IMR-90 (cell line): ENCODE measurements around the gene CXCL6. TPM values are rescaled to one million over a fixed set of nuclear protein-coding genes. Genes with fewer than 3 reads are reported as not detected.

Experiments used
- ATAC-seq: fragments of 200-7000 bp; cut with Tn5 transposase; 2 replicates; pipeline ENCODE4 v1.9.1; 2020; ENCODE audit warnings: low read depth, mild to moderate bottlenecking, moderate library complexity
- BruUV-seq: library from RNA; stranded (reverse); fragments of 400-500 nt; replicated peaks from 2 replicates; lab custom pipeline; 2021; lab: Mats Ljungman, UMichigan
- CTCF ChIA-PET: fragments of 300-600 bp; formaldehyde crosslinking; extraction: SDS; loops from one replicate; lab custom pipeline; 2021; ENCODE audit warnings: antibody characterized with exemption; lab: Yijun Ruan, JAX
- POLR2A ChIA-PET: fragments of 300-600 bp; sonication (Branson Sonifier 250); formaldehyde crosslinking; loops from one replicate; lab custom pipeline; 2022; ENCODE audit warnings: antibody characterized with exemption; ENCODE audit not compliant: unreplicated experiment; lab: Charles Lee
- DNase-seq: peaks from one replicate; pipeline ENCODE4 v3.0.0; 2013
- H2AFZ ChIP-seq: replicated peaks from 2 replicates; pipeline ENCODE3; 2013; ENCODE audit warnings: low read length, mild to moderate bottlenecking; ENCODE audit not compliant: poor library complexity
- H2AK5ac ChIP-seq: 2 replicates; pipeline ENCODE4 v1.6.1; 2013; ENCODE audit warnings: low read depth, low read length, inconsistent platforms
- H2AK9ac ChIP-seq: replicated peaks from 2 replicates; pipeline ENCODE3; 2013; ENCODE audit warnings: mild to moderate bottlenecking, low read depth, low read length, moderate library complexity; ENCODE audit not compliant: poor library complexity
- H2BK120ac ChIP-seq: 2 replicates; pipeline ENCODE4 v1.6.1; 2013; ENCODE audit warnings: low read depth, low read length, inconsistent platforms
- H2BK15ac ChIP-seq: 3 replicates; pipeline ENCODE4 v1.6.1; 2013; ENCODE audit warnings: low read depth, low read length, inconsistent platforms
- H2BK20ac ChIP-seq: 2 replicates; pipeline ENCODE4 v1.6.1; 2013; ENCODE audit warnings: low read depth, mild to moderate bottlenecking, inconsistent platforms, low read length, moderate library complexity
- H2BK5ac ChIP-seq: 2 replicates; pipeline ENCODE4 v1.6.1; 2013; ENCODE audit warnings: mild to moderate bottlenecking, low read depth, low read length, inconsistent platforms; ENCODE audit not compliant: poor library complexity, severe bottlenecking
- H3K14ac ChIP-seq: replicated peaks from 2 replicates; pipeline ENCODE4 v1.6.1; 2013; ENCODE audit warnings: low read depth, low read length, inconsistent platforms
- H3K18ac ChIP-seq: 2 replicates; pipeline ENCODE4 v1.6.1; 2013; ENCODE audit warnings: low read depth, low read length, control low read depth
- H3K23ac ChIP-seq: 2 replicates; pipeline ENCODE4 v1.6.1; 2013; ENCODE audit warnings: low read depth, low read length, inconsistent platforms
- H3K27ac ChIP-seq: 2 replicates; pipeline ENCODE4 v1.5.1; 2013; ENCODE audit warnings: mild to moderate bottlenecking, control low read depth, low read length; ENCODE audit not compliant: insufficient read depth
- H3K27me3 ChIP-seq: 2 replicates; pipeline ENCODE4 v1.6.1; 2013; ENCODE audit warnings: low read length; ENCODE audit not compliant: control insufficient read depth, insufficient read depth
- H3K36me3 ChIP-seq: 2 replicates; pipeline ENCODE4 v1.6.1; 2013; ENCODE audit warnings: low read length, mixed read lengths; ENCODE audit not compliant: control insufficient read depth, insufficient read depth
- H3K4ac ChIP-seq: 2 replicates; pipeline ENCODE4 v1.6.1; 2013; ENCODE audit warnings: low read depth, low read length, inconsistent platforms
- H3K4me1 ChIP-seq: 2 replicates; pipeline ENCODE4 v1.6.1; 2013; ENCODE audit warnings: low read length, mixed read lengths; ENCODE audit not compliant: control insufficient read depth, insufficient read depth
- H3K4me2 ChIP-seq: 2 replicates; pipeline ENCODE4 v1.6.1; 2013; ENCODE audit warnings: low read depth, mild to moderate bottlenecking, control low read depth, low read length, moderate library complexity
- H3K4me3 ChIP-seq: 2 replicates; pipeline ENCODE4 v1.5.1; 2013; ENCODE audit warnings: low read depth, mild to moderate bottlenecking, control low read depth, low read length, moderate library complexity; ENCODE audit not compliant: insufficient read depth
- H3K56ac ChIP-seq: 2 replicates; pipeline ENCODE4 v1.6.1; 2013; ENCODE audit warnings: low read length, inconsistent platforms; ENCODE audit not compliant: insufficient read depth; ENCODE audit errors: extremely low read depth
- H3K79me1 ChIP-seq, 2 experiments: 2 replicates each; pipeline ENCODE4 v1.6.1; 2013; ENCODE audit warnings: low read length in 2 of 2, inconsistent platforms in 1 of 2, low read depth in 1 of 2
- H3K9ac ChIP-seq: 2 replicates; pipeline ENCODE4 v1.6.1; 2013; ENCODE audit warnings: low read depth, low read length, control low read depth
- H3K9me1 ChIP-seq: 2 replicates; pipeline ENCODE4 v1.6.1; 2013; ENCODE audit warnings: low read length, inconsistent platforms; ENCODE audit not compliant: insufficient read depth
- H3K9me3 ChIP-seq: 2 replicates; pipeline ENCODE4 v1.6.1; 2013; ENCODE audit warnings: low read length; ENCODE audit not compliant: control insufficient read depth, insufficient read depth
- H4K20me1 ChIP-seq: 2 replicates; pipeline ENCODE4 v1.6.1; 2013; ENCODE audit warnings: low read length, inconsistent platforms; ENCODE audit not compliant: insufficient read depth
- H4K5ac ChIP-seq: 2 replicates; pipeline ENCODE4 v1.6.1; 2013; ENCODE audit warnings: mild to moderate bottlenecking, low read depth, low read length, control low read depth
- H4K8ac ChIP-seq, 2 experiments: 2 replicates each; pipeline ENCODE4 v1.6.1; 2013; ENCODE audit warnings: low read depth in 2 of 2, low read length in 2 of 2, control low read depth in 1 of 2, inconsistent platforms in 1 of 2
- H4K91ac ChIP-seq: 2 replicates; pipeline ENCODE4 v1.6.1; 2013; ENCODE audit warnings: low read depth, low read length, inconsistent platforms; ENCODE audit not compliant: insufficient read depth
- RAD21 ChIP-seq: IDR thresholded peaks from 2 replicates; pipeline ENCODE4 v1.6.1; 2012; ENCODE audit warnings: low read length, improper control_type of control experiment
- WGBS, 2 experiments: methylation state at CpG; one replicate each; pipeline versions ENCODE4 v1.1.5 to v1.1.7; 2013; ENCODE audit warnings: missing lambda C conversion rate in 2 of 2; ENCODE audit not compliant: insufficient read length in 1 of 2; ENCODE audit errors: extremely low coverage in 2 of 2; 5-methylcytosine and 5-hydroxymethylcytosine counted together
- dilution Hi-C: fragments of 300-500 bp; cut with HindIII; formaldehyde crosslinking; loops from one replicate; pipeline ENCODE4 v1.14.3; 2018; ENCODE audit warnings: low sequenced_read_pairs; ENCODE audit not compliant: unreplicated experiment
- in situ Hi-C: fragments of 300-500 bp; cut with MboI; formaldehyde crosslinking; loops from 3 replicates; pipeline ENCODE4 v1.14.3; 2019; ENCODE audit warnings: low sequenced_read_pairs, inconsistent platforms, mixed read lengths
- intact Hi-C: fragments of 100-400 bp; cut with micrococcal nuclease; formaldehyde crosslinking; loops from 2 replicates; pipeline ENCODE4 v1.10.0; 2022
- polyA plus RNA-seq, 3 experiments: library from polyadenylated mRNA; depleted of rRNA; stranded (reverse); fragments of >200 nt; gene quantifications; 2 replicates each; pipeline ENCODE4 v1.2.3, GENCODE V29; 2012; ENCODE audit warnings: low replicate concordance in 1 of 3
- total RNA-seq: library from RNA; depleted of rRNA; stranded (reverse); fragments of >200 nt; gene quantifications from 2 replicates; pipeline ENCODE4 v1.2.3, GENCODE V29; 2012

CXCL6 gene
- total and polyA plus RNA-seq, 2 of the 4 experiments (the other 2 are of a cell fraction) = not detected

DNA sequence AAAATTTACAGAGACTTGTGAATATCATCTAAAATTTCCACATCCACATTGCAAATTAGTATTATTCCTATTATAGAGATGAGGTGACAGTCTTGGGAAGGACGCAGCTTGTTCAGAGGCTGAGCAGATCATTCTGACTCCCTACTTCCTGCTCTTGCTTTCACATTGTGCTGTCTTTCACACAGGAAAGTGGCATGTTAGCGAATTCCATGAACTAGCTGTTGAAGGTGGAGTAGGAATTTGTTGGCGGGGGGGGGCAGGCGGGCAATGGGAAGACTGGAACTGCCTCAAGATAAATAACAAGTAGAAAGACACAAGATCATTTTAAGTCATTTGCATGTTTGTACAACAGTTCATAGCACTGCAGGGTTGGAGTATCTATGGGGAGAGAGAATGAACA, 18.9 kb downstream of the CXCL6 start:
- Histone ChIP-seq H2BK5ac (no peak overlapping the region), H2BK15ac (no peak overlapping the region), H2BK120ac (no peak overlapping the region), H3K4me1 (peaks cover 3% of the 10 kb centered on the region; the same call in 1 of the 2 replicates), H3K36me3 (no peaks in the 10 kb centered on the region), H3K18ac (no peak overlapping the region), H3K9me1 (no peaks in the 10 kb centered on the region), H2AK5ac (no peak overlapping the region), H3K4me3 (no peak overlapping the region), H3K14ac (no peak overlapping the region), H3K56ac (no peak overlapping the region), H4K20me1 (no peaks in the 10 kb centered on the region), H3K9ac (no peak overlapping the region), H3K4me2 (no peak overlapping the region), H3K4ac (no peak overlapping the region), H2AK9ac (no peak overlapping the region), H3K9me3 (peaks cover 4% of the 10 kb centered on the region; the same call in 1 of the 2 replicates), H3K27ac (no peak overlapping the region), H3K79me1 (no peaks in the 10 kb centered on the region), H4K91ac (no peak overlapping the region), H3K23ac (no peak overlapping the region), H4K5ac (no peak overlapping the region), H2AFZ (no peak overlapping the region), H3K27me3 (peaks cover 27% of the 10 kb centered on the region), H4K8ac (no peak overlapping the region), H2BK20ac (no peak overlapping the region)
- DNase-seq = no peak
- ATAC-seq = no peak
- BruUV-seq = no TSS peak
- no peak for TF ChIP-seq RAD21
- WGBS, 2 experiments = no CpG with 5 or more reads among the region's 4 CpGs
- ChIA-PET CTCF (no interaction called here), POLR2A (no interaction called here)
- in situ Hi-C loops (no loop called here), dilution Hi-C loops (no loop called here), intact Hi-C loops (loop anchor here (5.0 kb wide), 3 partner anchors 37 to 128 kb away; no protein-coding TSS in a partner anchor)
